ENCODE data around the gene SLC17A2.
A peak's percentile ranks its signal among the peaks of the same experiment; 100 is the strongest.

Gene SLC17A2

GRCh38 chr6:25921525-25922203, 8.8 kb downstream of the SLC17A2 start:
- DNase-seq (ENCODE audit: low read depth, low spot score) = no peak

- no peak for DNase-seq (ENCODE audit: low read depth, low spot score)
Observed at GRCh38 chr6:25919657-25920056, 10.8 kb downstream of the SLC17A2 start.

- no peak for DNase-seq (ENCODE audit: low read depth, low spot score)
Observed at GRCh38 chr6:25918083-25918683, 12.3 kb downstream of the SLC17A2 start.

DNA sequence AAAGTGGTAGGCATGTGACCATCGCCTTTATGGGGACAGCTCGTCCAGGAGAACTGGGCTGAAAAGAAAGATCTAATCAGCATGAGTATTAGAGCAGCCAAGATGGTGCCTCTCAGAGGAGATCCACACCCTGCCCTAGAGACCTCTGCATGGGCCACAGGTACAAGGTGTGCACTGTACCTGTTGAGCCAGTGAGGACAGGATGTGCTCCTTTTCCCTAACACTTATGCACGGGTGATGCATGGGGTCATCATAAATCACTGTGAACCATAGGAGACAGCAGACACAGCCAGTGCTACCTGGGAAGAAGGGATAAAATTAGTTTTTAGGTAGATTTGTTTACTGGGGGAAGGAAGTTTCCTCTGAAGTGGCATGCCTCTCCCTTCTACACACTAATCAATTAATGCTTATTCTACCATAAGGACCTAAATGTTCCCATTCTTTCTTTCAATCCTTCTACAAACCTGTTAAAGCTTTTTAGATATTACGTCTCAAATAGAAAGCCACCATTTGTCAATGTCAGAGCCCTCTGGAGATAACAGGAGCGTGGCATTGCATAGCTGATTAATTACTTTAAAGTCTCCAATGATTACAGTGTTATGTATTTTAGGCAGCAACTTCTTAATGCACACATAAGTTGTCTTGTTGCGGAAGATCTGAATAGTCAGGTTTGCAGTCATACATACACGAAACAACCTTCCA, 13.6 kb downstream of the SLC17A2 start:
- DNase-seq (ENCODE audit: low read depth, low spot score) = no peak

DNA sequence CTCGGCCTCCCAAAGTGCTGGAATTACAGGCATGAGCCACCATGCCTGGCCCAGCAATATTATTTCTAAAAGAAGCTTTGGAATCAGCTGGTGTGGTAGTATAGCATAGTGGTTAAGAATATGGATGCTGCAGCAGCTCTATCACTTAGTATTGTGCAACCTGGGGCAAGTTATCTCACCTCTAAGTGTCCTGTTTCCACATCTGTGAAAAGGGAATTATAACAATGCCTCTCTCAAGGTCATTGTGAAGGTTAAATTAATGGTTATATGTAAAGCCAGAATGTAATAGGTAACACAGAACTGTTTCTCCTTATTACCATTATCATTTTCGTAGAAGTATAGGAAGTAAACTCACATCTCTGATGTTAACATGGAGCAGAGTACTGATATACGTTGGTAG, 14.2 kb downstream of the SLC17A2 start:
- DNase-seq (ENCODE audit: low read depth, low spot score) = no peak

GRCh38 chr6:25913741-25914140, 16.8 kb downstream of the SLC17A2 start:
- no peak for DNase-seq (ENCODE audit: low read depth, low spot score)

GRCh38 chr6:25911351-25911750, 19.1 kb downstream of the SLC17A2 start:
- no peak for DNase-seq (ENCODE audit: low read depth, low spot score)

GRCh38 chr6:25907475-25908014, 22.9 kb downstream of the SLC17A2 start:
- DNase-seq (ENCODE audit: low read depth, low spot score) = no peak

DNA sequence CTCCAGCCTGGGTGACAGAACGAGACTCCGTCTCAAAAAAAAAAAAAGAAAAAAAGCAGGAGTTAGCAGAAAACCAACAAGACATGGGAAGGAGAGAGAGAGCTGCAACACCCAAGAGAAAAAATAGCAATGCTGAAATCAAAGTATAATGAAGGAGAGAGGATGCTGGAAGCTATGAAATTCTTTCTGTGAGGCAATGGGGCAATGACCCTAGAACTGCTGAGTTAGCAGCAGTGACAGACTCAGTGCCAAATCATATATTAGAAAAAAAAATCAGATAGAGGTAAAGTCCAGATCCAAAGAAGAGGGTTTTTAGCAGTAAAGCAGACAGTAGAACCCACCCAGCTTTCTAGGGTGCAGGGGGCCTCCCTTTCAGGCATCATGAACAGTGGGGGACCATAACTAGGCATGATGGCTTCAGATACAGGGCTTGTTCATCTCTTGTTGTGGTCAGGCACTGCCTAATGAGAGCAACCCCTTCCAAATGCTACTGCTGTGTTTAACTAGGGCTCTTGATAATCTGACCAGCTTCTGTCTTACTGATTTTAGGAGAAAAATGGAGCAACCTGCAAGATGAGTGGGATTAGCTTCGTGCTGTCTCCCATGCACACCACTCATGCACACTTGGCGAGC, 26.9 kb downstream of the SLC17A2 start:
- DNase-seq (ENCODE audit: low read depth, low spot score) = no peak

- no peak for DNase-seq (ENCODE audit: low read depth, low spot score)
Observed at GRCh38 chr6:25902071-25902470, 28.4 kb downstream of the SLC17A2 start.

DNA sequence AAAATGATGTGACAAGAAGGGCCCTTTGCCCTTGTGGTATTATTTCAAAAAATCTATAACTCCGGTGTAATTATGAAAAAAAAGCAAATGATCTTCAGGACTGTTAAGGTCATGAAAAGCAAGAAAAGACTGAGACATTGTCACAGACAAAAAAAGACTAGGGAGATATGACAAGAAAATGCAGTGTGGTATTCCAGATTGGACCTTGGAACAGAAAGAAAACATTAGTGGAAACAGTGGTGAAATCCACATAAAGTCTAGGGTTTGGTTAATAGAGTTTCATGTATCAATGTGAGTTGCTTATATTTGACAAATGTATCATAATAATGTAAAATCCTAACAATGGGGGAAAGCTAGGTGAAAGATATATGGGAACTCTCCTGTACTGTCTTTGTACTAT, 29.6 kb downstream of the SLC17A2 start:
- no peak for DNase-seq (ENCODE audit: low read depth, low spot score)

- DNase-seq (ENCODE audit: low read depth, low spot score) = no peak
Observed at GRCh38 chr6:25899580-25900408, 30.7 kb downstream of the SLC17A2 start.

DNA sequence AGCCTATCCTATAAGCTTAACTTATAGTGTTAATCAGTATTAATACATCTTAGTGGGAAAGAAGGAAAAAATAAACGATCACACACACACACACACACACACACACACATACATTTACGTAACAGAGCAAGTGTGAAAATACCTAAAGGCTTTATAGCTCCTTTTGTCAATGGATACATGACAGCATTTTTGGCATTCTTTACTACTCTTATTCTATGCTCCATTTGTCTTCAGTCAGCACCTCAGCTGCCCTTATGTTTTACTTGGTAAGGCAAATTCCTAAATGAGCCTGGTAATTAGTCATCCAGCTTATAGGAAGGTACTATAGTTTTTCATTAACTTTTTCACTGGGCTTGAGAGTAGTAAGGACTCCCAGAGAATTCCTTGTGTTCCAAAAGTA, 31.4 kb downstream of the SLC17A2 start:
- no peak for DNase-seq (ENCODE audit: low read depth, low spot score)

GRCh38 chr6:25898289-25898977, 32.1 kb downstream of the SLC17A2 start:
- DNase-seq (ENCODE audit: low read depth, low spot score) = peak; percentile 27

DNA sequence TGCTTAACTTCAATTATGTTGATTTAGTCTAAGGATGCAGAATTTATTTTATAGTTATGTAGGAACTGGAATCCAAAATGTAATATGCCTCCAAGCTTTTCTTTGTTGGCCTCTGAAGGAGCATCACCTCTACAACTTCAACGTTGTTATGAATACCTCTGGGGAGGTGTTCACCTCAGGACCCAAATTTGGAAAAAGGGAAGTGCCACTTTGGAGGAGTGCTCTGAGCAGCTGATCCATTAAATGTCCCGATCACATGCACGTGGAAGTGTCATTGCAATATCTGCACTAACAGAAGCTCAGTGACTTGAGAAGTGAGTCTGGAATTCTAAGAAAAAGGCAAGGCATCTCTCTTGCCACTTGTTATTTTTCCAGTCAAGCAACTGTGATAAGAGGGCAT, 34.2 kb downstream of the SLC17A2 start:
- DNase-seq (ENCODE audit: low read depth, low spot score) = no peak

DNA sequence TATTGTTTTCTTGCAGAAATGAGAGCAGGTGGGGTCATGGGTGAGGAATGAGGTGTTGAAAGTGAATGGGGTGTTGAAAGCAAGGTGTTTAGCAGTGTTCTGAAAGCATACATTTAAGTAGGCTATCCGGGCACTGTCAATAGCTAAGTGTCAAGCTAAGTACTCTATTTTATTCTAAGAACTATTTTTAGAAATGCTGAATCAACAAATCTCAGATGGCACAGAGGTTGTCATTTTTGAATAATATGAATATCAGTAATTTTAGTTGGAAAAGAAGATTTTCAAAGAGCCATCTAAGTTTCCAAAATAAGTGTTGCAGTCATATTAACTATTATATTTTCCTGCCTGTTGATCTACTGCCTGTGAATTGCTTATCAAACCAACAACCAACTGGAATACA, 34.7 kb downstream of the SLC17A2 start:
- no peak for DNase-seq (ENCODE audit: low read depth, low spot score)

- DNase-seq (ENCODE audit: low read depth, low spot score) = no peak
Observed at GRCh38 chr6:25893778-25894177, 36.7 kb downstream of the SLC17A2 start.

- DNase-seq (ENCODE audit: low read depth, low spot score) = no peak
Observed at GRCh38 chr6:25892877-25893276, 37.6 kb downstream of the SLC17A2 start.

DNA sequence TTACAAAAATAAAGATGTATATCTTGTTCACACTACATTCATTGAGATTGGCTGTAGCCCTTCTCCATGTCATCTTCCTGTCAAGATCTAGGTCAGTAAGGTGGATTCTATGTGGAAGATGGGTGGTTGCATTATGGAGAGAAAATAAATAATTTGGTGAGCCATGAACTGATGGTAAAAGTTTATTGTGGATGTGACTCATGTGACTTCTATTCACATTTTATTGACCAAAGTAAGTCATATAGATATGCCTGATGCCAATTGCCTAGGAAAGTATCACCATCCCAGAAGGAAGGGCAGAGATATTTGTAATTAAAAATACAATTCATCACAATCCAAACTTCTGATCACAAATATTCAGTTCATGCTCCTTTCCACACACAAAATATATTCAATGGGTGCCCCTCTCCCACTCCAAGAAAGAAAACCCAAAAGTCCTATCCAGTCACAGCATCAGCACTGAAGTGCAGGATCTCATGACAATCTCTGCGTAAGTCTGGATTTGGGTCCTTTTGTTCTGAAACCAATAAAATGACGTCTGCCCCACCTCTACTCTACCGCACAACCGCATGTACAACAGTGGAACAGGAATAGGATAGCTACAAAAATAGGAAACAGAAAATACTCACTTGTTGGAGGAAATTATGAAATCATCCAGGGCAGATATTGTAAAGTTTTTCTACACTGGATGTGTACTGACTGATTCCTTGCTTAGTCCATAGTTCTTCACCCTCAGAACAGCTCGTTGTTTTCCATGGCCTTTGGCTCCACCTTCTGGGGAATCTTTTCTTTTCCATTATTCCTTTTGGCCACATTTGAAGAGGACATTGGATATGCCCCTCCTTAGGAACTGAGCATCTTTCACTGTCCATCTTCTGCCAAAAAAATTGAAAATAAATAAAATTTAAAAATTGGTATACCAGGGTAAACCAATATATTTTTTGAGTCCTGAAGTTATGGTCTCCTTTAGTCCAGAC, 40.3 kb downstream of the SLC17A2 start:
- DNase-seq (ENCODE audit: low read depth, low spot score) = peak; percentile 72

- no peak for DNase-seq (ENCODE audit: low read depth, low spot score)
Observed at GRCh38 chr6:25888626-25889025, 41.9 kb downstream of the SLC17A2 start.

Measured in ELF-1 (cell line).